Keratinocyte (primary cell): Measurements from ENCODE around the gene HTRA3. TPM values are rescaled to one million over a fixed set of nuclear protein-coding genes. Genes with fewer than 3 reads are reported as not detected.

Experiments used
- DNase-seq: peaks from one replicate; pipeline ENCODE4 v3.0.0-alpha.2; 2011; ENCODE audit warnings: low read depth, missing footprints, low spot score
- FAIRE-seq: peaks from 2 replicates; lab custom pipeline; 2011; peaks lifted over from hg19 to GRCh38; lab: Jason Lieb, UNC
- H2AFZ ChIP-seq: 2 replicates; pipeline ENCODE4 v1.6.0; 2012; ENCODE audit warnings: low read length, control low read depth, inconsistent platforms; ENCODE audit not compliant: control insufficient read depth
- H3K27ac ChIP-seq: 2 replicates; pipeline ENCODE4 v1.5.1; 2011; ENCODE audit warnings: low read length; ENCODE audit not compliant: control insufficient read depth, insufficient read depth
- H3K27me3 ChIP-seq: 3 replicates; pipeline ENCODE4 v1.6.0; 2011; ENCODE audit warnings: low read length; ENCODE audit not compliant: control insufficient read depth, insufficient read depth; ENCODE audit errors: extremely low read depth
- H3K36me3 ChIP-seq, 2 experiments: 2 replicates in 1 of 2; 3 replicates in 1 of 2; pipeline ENCODE4 v1.5.1; 2011; ENCODE audit warnings: low read length in 2 of 2, mild to moderate bottlenecking in 1 of 2; ENCODE audit not compliant: control insufficient read depth in 2 of 2, insufficient read depth in 2 of 2; ENCODE audit errors: extremely low read depth in 1 of 2
- H3K4me1 ChIP-seq: 3 replicates; pipeline ENCODE4 v1.5.1; 2011; ENCODE audit warnings: low read length; ENCODE audit not compliant: control insufficient read depth, insufficient read depth; ENCODE audit errors: extremely low read depth
- H3K4me2 ChIP-seq: 3 replicates; pipeline ENCODE4 v1.6.0; 2011; ENCODE audit warnings: low read depth, low read length; ENCODE audit not compliant: control insufficient read depth, insufficient read depth; ENCODE audit errors: extremely low read depth
- H3K4me3 ChIP-seq, 3 experiments: fragments of 200-600 bp in 1 of 3; sonication (generic) in 1 of 3; 2 replicates in 2 of 3; 3 replicates in 1 of 3; pipeline ENCODE4 v1.5.1; 2011 to 2016; ENCODE audit warnings: low read length in 3 of 3, mild to moderate bottlenecking in 3 of 3, control low read depth in 2 of 3, inconsistent platforms in 1 of 3, low read depth in 1 of 3, mixed read lengths in 1 of 3, mixed run types in 1 of 3, moderate library complexity in 1 of 3; ENCODE audit not compliant: control insufficient read depth in 2 of 3, insufficient read depth in 2 of 3; ENCODE audit errors: extremely low read depth in 1 of 3
- H3K79me2 ChIP-seq: 2 replicates; pipeline ENCODE4 v1.6.0; 2012; ENCODE audit warnings: low read length; ENCODE audit not compliant: control insufficient read depth, insufficient read depth
- H3K9ac ChIP-seq: 3 replicates; pipeline ENCODE4 v1.6.0; 2011; ENCODE audit warnings: low read length; ENCODE audit not compliant: control insufficient read depth, insufficient read depth; ENCODE audit errors: extremely low read depth
- H3K9me1 ChIP-seq: 3 replicates; pipeline ENCODE4 v1.6.0; 2011; ENCODE audit warnings: low read length; ENCODE audit not compliant: control insufficient read depth, insufficient read depth; ENCODE audit errors: extremely low read depth
- H3K9me3 ChIP-seq: 2 replicates; pipeline ENCODE4 v1.5.1; 2012; ENCODE audit warnings: low read depth, low read length; ENCODE audit not compliant: control insufficient read depth
- H4K20me1 ChIP-seq: 3 replicates; pipeline ENCODE4 v1.6.0; 2011; ENCODE audit warnings: low read length; ENCODE audit not compliant: control insufficient read depth, insufficient read depth; ENCODE audit errors: extremely low read depth
- EZH2 ChIP-seq: IDR thresholded peaks from one replicate; pipeline ENCODE4 v1.6.1; 2012; ENCODE audit warnings: inconsistent platforms, mild to moderate bottlenecking, low read length, moderate library complexity
- dilution Hi-C: fragments of 300-500 bp; cut with MboI; formaldehyde crosslinking; loops from one replicate; pipeline ENCODE4 v1.7.0; 2020; ENCODE audit warnings: low sequenced_read_pairs; ENCODE audit not compliant: extremely low pct_ligation_motif_present
- polyA plus RNA-seq, 5 experiments: library from polyadenylated mRNA; depleted of rRNA in 3 of 5; stranded (reverse) in 3 of 5; stranded (forward) in 1 of 5; unstranded in 1 of 5; fragments of >200 nt; gene quantifications; 1 replicate in 1 of 5; 2 replicates in 3 of 5; 3 replicates in 1 of 5; pipeline versions ENCODE4 v1.2.1 to v1.2.3, GENCODE V29; 2011 to 2012; ENCODE audit warnings: missing spikeins in 2 of 5, low read depth in 1 of 5, low replicate concordance in 1 of 5
- TF ChIP-seq, protein P1 (sequence below), 3 experiments: IDR thresholded peaks in 1 of 3; conservative IDR thresholded peaks in 1 of 3; optimal IDR thresholded peaks in 1 of 3; 2 replicates in 2 of 3; 3 replicates in 1 of 3; pipeline versions ENCODE3 to v1.5.1; 2011; ENCODE audit warnings: low read length in 3 of 3, mild to moderate bottlenecking in 3 of 3, moderate library complexity in 2 of 3, control low read depth in 1 of 3, inconsistent platforms in 1 of 3; ENCODE audit not compliant: insufficient read depth in 2 of 3; ENCODE audit errors: extremely low read depth in 1 of 3

HTRA3 gene
- polyA plus RNA-seq, 1 donor (not counting 4 experiments of a cell fraction or from before 2014, with no cell fraction given) = not detected

DNA sequence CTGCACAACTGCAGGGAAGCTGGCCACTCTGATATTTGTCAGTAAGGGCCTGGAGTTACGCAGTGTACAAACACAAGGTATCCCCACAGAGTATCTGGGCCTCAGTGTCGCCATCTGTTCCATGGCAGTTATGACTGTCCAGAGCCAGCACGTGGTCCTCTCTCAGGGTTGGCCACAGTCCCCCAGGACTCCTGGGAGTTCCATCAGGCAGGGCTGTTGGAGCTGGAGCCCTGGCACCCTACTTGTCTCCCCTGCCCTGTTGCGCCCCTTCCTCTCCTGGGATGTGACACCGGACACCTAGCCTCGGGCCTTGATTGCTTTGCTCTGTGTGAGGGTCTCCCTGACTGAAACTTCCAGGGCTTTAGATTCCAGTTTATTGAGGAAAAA is 8.4 kb downstream of the HTRA3 start:
- dilution Hi-C loops = no loop called here
- H2AFZ ChIP-seq = no peak overlapping the region
- no peak overlapping the region for H3K9ac ChIP-seq
- peak overlapping the region; percentile 3 for H3K4me2 ChIP-seq
- no peaks in the 10 kb centered on the region for H3K36me3 ChIP-seq
- FAIRE-seq (no peak), DNase-seq (no peak)
- no peaks in the 10 kb centered on the region for H4K20me1 ChIP-seq
- H3K79me2 ChIP-seq = no peaks in the 10 kb centered on the region
- no peaks in the 10 kb centered on the region for H3K9me3 ChIP-seq
- no peaks in the 10 kb centered on the region for H3K9me1 ChIP-seq
- H3K27ac ChIP-seq = no peak overlapping the region
- TF ChIP-seq, protein P1, sequence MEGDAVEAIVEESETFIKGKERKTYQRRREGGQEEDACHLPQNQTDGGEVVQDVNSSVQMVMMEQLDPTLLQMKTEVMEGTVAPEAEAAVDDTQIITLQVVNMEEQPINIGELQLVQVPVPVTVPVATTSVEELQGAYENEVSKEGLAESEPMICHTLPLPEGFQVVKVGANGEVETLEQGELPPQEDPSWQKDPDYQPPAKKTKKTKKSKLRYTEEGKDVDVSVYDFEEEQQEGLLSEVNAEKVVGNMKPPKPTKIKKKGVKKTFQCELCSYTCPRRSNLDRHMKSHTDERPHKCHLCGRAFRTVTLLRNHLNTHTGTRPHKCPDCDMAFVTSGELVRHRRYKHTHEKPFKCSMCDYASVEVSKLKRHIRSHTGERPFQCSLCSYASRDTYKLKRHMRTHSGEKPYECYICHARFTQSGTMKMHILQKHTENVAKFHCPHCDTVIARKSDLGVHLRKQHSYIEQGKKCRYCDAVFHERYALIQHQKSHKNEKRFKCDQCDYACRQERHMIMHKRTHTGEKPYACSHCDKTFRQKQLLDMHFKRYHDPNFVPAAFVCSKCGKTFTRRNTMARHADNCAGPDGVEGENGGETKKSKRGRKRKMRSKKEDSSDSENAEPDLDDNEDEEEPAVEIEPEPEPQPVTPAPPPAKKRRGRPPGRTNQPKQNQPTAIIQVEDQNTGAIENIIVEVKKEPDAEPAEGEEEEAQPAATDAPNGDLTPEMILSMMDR (optimal IDR thresholded peaks at IDR 0.05 in 1 of 3, IDR thresholded peaks at IDR 0.05 in 1 of 3, conservative IDR thresholded peaks at IDR 0.05 in 1 of 3; ENCODE audit: extremely low read depth in 1 of 3, insufficient read depth in 2 of 3, low read length in 3 of 3) = no peak
- no peak for TF ChIP-seq EZH2
- H3K4me1 ChIP-seq = peaks cover 13% of the 10 kb centered on the region
- no peak overlapping the region for H3K4me3 ChIP-seq
- peaks cover 10% of the 10 kb centered on the region for H3K27me3 ChIP-seq

DNA sequence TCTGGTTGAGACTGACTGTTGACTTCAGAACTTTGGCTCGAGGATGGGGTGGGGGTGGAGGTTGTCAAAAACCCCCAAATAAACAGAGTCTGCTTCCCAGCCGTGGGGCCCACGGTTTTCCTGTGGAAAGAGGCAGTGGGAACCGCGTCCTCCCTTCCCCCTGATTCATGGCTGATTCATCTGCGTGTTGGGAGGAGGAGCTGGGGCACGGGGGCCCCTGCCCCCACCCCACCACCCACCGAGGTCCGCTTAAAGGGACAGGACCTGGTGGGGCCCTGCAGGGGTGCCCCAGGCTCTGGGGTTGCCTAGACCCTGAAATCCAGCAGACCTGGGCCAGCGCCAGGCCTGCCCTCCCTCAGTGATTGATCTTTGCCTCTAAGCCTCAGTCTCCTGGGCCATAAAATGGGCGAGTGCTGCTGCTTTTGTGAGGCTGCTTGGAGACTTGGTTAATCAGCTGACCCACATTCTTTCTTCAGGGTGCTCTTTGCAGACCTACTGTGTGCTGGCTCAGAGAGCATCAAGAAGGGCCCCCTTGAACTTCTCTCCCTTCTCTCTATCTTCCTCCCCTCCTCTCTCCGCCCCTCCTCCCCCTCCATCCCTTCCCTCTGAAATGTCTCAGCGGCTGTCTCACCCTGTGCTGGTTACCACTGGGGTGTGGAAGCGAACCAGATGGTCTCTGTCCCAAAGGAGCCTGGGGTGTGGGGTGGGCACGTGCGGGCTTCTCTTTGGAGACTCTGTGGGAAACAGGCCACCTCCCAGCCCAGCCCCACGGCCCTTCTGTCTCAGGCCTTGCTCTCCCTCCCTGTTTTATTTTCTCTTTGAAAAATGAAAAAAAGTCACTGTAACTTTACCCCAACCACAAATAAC is 9.1 kb downstream of the HTRA3 start:
- Histone ChIP-seq H4K20me1 (no peaks in the 10 kb centered on the region), H3K4me1 (peaks cover 13% of the 10 kb centered on the region), H3K27me3 (peaks cover 15% of the 10 kb centered on the region), H3K36me3 (no peaks in the 10 kb centered on the region), H3K4me2 (peak overlapping the region; percentile 3), H3K9ac (no peak overlapping the region), H2AFZ (no peak overlapping the region), H3K9me1 (no peaks in the 10 kb centered on the region), H3K79me2 (no peaks in the 10 kb centered on the region), H3K4me3 (no peak overlapping the region), H3K27ac (no peak overlapping the region), H3K9me3 (no peaks in the 10 kb centered on the region)
- DNase-seq = no peak
- FAIRE-seq = no peak
- dilution Hi-C loops = no loop called here
- TF ChIP-seq, protein P1 (optimal IDR thresholded peaks at IDR 0.05 in 1 of 3, IDR thresholded peaks at IDR 0.05 in 1 of 3, conservative IDR thresholded peaks at IDR 0.05 in 1 of 3; ENCODE audit: extremely low read depth in 1 of 3, insufficient read depth in 2 of 3, low read length in 3 of 3) = no peak
- TF ChIP-seq EZH2 = no peak
